GM18858 (cell line): Measurements from ENCODE around the gene RAP1A.

ENCODE experiments used
- ATAC-seq: cut with Tn5 transposase; IDR thresholded peaks from one replicate; pipeline ENCODE4 v1.9.1; 2021; ENCODE audit not compliant: unreplicated experiment

The RAP1A gene

DNA sequence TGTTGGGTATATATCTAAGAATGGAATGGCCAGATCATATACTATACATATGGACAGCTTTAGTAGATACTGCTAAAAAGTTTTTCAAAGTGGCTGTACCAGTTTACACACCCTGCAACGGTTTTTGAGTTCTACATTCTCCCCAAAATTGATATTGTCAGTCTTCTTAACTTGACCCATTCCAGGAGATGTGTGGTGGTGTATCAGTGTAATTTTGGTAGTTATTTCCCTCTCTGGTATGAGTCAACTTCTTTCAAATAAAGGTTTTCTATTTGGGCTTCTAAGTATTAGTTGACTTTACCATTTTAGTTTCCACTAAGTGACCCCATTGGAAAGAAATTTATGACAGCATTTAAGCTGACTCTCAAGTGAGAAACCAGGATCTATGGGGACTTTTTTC is 90.4 kb downstream of the RAP1A start:
- ATAC-seq = no peak

DNA sequence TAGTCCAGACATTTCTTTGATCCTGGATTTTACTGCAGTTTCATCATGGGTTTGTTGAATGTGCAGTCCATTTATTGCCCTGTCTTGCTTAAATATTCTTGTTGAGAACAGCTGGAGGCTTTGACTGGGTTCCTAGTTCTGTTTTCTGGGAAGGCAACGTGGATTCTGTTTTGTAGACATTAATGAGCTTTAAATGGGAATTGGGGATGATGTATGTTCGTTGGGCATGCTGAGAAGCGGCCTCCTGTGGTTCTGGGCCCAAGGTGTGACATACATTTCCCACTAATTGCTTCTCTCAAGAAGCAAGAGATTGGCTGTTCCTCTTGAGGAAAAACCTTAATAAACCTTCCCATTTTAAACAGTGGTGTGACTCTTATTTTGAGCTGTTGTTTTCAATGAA is 96.7 kb downstream of the RAP1A start:
- no peak for ATAC-seq

DNA sequence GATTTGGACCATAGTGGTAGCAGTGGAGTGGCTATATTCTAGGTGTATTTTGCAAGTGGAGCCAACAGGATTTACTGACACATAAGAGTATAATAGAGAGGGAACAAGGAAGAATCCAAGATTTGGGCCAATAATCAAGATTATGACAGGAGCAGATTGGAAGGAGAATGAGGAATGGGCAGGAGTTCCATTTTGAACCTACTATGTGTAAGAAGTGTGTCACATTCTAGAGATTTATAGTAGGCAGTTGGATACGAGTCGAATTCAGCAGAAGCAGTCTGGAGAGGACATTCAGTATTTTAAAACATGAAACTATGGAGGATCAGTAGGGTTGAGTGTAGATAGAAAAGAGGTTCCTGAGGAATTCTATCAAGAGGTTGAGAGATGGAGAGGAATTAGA is 97.9 kb downstream of the RAP1A start:
- ATAC-seq = no peak

DNA sequence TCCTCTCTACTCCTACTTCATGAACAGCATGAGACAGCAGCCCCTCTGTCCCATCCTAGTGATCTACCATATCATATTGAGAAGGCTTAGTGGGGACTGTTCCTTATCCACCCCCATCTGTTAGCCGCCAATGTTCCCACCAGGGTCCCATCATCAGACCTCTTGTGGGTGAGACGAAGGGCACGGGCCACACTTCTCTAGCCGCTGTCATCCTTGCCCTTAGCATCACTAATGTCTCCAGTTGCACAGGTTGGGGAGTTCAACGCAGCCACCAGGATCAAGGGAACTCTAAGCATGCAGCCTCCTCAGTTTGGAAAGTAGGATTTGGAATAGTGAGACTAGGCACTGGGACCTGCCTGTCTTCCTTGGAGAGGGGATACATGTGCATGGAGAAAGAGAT is 99.5 kb downstream of the RAP1A start:
- no peak for ATAC-seq

DNA sequence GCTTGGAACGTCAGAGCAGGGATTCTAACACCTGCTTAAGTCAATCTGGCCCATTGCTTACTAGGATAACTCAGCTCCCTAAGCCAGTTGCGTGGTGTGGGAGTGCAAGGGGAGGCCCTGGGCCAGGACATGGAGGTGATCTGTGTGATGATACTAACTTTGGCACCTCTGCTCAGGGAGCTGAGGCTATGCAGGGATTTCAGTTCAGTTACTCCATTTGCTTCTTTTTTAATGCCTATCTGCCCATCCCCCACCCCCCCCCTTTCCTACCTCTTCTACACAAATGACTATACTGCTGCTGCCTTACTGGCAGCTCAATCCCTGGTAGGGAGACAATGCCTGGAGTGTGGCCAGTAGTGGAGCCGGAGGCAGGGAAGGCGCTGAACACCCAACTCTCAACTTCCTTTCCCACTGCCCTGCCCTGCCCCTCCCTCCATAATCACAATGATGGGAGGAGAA is 100.1 kb downstream of the RAP1A start:
- no peak for ATAC-seq

DNA sequence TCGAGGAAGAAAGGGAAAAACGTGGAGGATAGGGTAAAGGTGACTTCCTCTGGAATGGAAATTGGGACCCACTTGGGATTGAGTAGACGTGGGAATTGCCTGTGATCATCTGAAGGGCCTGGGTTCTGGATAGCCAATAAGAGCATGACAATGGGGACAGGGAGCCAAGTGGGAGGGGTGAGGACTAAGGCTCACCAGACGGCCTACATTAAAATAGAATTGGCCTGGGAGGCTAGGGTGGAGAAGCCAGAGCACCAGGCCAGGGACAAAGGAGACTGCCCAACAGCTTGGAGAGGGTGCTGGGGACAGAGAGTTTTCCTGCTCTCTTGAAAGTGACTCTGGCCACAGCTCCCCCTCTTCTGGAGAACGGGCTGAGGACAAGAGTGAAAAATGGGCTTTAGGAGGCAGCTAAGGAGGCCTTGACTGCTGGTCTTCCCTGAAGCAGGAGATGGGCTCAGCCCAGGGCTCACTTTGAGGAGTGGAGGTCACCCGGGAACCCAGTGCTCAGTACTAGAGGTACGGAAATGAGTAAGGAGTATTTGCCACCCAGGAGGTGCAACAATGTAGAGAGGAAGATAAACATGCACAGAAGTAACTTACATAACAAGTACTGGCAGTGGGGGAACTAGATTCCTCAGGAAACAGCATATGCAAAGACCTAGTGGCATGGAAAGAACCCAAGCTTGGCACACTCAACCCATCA is 100.8 kb downstream of the RAP1A start:
- ATAC-seq = no peak

DNA sequence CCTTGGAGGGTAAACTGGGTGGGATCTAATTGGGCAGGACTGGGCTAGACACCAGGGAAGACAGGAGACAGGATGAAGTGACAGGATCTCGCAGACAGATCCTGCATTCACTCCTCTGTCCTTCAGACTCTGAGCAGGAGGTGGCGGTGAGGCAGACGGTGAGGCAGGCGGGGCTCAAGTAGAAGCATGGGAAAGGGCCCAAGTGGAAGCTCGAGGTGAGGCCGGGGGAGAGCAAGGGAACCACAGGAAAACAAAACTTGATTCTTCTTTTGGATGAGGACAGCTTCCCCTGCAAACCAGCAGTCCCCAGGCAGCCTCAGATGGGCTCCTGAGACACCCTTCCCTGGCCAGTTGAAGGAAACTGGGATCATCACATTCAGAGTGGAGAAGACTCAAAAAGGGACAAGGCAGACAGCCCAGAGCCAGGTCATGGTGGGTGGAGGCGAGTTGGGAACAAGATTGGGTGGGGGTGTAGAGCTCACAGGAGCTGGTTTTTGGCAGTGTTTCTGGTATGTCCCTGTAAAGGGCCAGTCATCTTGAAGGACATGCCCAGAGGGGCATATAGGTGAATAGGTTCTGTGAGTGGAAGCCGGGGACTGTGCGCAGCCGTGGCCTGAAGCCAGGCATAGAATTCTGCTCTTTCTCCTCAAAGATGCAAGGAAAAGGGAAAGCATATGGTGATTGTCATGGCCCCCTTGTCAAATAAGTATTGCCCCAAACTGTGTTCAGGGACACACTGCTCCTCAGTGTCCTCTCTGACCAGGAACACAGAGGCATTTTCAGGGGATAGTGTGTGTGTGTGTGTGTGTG is 101.6 kb downstream of the RAP1A start:
- ATAC-seq = no peak

DNA sequence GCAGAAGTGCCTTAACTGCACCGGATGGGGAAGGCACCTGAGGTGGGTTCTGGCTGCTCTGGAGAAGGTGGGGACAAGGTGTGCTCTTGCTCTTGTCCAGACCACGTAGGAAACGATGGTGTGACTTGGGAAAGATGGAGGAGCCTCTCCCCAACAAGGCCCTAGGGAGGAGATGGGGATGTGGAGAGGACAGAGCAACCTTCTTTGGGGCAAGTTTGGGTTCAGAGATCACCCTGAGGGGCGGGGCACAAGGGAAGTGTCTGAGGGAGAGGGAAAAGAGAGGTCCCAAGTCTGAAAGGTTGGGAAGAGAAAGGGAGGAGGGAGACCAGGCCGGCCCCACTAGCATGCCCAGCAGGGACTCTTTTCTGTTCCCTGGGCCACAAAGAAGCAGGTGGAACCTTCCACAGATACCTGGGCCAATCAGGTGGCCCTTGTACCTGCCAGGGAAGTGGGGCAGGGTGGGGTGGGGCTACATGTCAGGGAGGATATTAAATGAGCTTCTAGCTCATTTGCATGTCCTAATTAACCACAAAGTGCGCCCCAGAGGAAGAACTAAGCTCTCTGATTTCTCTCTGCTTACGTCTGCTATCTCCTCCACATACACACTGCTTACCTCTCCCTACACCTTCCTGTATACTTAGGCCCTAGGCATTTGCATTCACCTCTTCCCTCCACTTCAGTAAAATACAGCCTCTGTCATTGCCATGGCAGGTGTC is 103.7 kb downstream of the RAP1A start:
- ATAC-seq = no peak

DNA sequence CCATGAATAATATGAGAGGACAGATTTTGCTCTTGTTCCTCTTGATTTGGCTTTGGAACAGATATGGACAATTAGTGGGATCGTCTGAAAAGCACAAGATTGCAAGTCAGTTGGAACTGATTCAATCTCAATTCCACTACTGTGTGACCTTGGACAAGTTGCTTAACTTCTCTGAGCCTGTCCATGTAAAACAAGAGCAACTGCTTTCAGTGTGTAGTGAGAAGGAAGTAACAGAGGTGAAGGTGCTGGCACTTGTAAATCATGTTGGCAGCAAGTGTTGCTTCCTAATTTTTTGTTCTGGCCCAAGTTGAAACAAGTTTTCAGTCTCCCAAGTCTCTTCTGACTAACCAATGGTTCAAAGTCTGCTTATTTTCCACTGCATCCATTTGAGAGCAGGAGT is 104.3 kb downstream of the RAP1A start:
- no peak for ATAC-seq

DNA sequence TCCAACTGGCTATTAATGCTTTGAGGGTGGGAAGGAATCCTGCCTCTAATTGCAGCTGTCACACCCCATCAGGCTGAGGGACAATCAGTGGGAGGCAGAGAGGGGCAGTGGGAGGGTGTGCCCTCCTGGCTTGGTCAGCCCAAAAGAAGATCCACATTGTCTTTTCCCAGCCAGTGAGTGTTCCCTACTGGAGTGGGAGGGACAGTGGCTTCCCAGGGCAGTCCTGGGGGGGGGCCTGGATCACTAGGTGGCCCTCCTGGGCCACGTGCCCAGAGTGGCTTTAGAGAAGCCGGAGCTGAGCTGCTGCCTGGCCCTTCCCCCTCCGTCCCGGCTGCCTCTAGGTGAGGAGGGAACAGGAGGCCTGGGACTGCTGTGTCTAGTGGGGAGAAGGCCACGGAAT is 105.6 kb downstream of the RAP1A start:
- no peak for ATAC-seq

DNA sequence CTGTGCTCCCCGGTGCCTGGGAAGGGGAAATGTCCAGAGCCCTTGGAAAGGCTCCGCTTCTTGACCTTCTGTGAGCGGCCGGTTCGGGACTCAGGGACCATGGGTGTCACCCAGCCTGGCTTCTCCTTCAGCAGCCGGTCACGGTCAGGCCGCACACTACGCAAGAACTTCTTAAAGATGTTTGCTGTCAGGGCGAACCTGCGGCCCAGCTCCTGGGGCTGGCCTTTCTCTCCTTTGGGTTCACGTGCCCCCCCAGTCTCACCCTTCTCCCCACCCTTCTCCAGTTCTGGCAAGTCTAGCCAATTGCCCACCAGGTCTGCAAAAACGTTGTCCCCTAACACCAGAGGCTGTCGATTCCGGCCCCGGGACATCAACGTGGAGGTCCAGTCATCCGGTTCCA is 107.5 kb downstream of the RAP1A start:
- ATAC-seq = no peak

DNA sequence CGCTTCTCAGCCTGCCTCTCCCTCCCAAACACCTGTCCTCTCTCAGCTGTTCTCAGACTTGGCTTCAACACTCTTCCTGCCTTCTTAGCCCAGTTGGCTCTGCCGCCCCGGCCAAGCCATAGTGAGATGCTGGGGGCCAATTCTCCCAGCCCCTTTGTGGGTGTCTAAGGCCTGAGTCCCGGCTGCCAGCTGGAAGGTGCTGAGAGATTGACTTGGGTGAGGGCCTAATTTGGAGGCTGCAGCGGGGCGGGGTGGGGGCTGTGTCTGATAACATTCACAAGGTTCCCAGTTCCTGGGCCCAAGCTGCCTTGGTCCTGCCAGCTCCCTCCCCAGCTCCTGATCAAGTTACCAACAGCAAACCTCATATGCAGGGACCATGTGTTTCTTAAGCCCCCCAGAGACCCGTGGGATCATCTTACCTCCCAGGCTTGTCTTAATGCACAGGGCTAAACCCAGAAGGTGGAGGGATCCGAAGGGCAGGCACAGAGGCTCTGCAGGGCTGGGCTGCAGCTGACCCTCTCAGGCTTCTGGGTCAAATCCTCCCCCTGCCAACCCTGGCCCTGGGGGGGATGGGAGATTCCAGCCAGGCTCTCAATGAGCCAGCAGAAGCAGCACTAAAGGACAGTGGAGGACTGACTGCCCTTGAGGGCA is 109.8 kb downstream of the RAP1A start:
- ATAC-seq = no peak

DNA sequence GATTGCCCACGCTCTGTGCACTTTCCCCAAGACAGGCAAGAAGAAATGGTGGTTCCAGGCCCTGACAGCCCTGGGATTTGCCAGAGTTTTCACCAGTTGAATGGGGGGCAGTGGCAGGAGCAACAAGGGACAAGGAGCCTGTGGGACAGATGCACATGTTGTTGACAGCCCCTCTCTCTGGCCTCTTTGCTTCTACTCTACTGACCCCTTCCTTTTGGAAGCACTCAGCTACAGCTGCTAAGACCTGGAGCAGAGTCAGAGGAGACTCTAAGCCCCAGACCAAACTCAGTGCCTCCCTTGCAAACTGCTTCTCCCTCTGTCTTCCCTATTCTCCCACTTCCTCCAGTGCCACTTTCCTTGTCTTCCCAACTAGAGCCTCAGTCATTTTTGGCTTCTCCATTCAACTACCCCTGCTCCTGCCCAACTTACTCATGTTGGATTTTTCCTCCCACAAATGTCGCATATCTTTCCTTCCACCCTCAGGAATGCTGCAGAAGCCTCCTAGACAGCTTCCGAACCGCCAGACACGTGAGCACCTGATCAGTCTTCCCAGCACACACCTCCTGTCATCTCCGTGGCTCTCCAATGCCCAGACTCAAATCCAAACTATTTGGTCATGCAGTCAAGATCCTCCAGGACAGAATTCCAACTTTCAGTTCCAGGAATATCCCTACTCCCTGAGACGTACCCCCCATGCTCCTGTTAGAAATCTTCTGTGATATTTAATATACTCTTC is 110.5 kb downstream of the RAP1A start:
- ATAC-seq = no peak

DNA sequence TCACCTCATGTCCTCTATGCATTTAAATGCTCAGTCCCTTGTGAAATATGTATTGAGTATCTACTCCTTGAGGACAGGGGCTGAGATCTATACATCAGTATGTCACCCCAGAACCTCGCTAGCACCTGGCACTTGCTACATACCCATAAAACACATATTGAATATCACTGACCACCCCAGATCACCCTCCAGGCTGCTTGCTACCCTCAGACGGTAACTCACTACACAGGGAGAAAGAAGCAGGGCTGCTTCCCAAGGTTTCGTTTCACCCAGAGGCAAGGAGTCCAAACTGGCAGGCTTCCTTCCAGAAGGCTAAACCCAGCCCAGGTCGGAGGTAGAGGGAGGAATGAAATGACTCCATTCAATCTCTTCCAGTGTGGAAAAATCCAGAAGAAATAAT is 111.1 kb downstream of the RAP1A start:
- no peak for ATAC-seq

DNA sequence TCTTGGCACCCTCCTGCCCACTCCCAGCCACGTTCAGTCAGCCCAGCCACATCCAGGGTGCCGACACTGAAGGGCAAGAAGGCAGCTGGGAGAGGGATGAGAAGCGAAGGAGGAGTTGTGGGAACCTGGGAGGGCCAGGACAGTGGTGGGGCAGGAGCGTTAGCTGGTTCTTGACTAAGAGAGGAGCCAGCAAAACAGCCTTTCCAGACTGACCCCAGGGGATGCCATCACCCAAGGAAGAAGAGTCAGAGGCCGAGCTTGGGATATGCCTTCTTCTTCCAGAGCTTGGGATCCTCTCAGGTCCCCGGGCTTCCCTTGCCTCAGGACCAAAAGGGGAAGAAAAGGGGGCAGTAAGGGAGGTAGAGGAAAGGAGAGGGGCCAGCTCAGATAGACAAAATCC is 112.4 kb downstream of the RAP1A start:
- ATAC-seq = no peak

DNA sequence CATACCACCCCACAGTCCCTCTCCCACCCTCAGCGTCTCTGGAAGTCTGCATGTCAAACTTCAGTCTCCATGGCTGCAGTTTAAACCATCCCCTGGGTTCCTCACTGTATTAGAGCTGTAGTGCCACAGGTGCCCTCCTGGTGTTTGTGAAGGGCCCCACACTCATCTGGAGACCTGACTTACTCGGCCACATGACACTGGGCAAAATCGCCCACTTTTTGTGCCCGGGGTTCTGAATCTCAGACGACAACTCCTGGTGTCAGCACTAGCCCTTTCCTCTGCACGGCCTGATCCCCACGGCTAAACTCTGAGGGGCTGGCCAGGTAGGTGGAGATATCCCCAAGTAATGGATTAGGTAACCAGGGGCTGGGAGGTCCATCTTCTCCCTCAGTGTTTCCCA is 113.1 kb downstream of the RAP1A start:
- no peak for ATAC-seq

DNA sequence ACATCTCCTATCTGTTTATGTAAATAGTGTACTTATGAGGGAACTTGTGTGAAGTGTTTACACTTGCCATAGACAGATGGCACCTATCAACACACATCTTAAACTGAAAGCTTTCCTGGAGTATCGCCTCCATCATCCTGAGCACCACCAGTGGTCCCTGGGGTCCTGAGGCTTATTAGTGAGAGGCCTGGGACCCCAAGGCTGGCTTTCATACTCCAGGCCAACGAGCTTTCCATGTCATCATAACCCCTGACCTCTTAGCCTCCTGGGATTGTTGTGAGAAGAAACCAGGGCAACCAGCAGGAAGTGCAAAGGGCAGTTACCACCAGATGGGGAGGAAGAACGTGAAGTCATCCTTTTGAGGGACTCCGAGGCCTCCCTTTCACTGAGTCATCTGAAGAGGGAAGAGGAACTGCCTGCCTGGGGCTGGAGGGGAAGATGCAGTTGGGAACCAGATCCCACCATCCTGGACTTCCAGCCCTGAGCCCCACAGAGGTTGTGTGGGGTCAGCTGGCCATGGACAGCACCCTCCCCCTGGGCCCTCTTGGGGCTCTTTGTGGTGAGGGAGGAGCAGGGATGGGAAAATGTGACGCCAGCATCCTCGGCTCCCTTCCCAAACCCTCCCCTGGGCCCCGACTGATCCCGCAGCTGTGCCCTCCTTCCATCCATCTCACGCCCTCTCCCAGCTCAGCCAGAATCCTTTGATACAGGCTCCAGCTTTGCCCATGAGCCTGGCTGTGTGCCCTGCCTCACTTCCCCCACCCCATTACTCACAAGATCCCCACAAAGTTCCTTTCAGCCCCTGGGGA is 113.8 kb downstream of the RAP1A start:
- no peak for ATAC-seq

DNA sequence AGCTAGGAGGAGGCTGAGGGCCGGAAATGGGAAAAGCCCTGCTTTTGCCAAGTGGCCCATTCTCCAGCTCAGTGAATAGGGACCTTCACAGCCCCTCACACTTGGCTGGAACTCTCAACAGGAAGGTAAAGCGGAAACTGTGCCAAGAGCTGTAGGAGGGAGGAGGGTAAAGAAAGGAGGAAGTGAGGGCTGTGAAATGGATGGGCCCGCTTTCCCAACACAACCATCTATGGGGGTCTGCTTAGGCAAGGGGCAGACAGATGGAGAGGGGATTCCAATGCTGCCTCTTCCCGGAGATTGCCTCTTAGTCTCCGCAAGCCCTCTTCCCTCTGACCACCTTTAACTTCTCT is 114.4 kb downstream of the RAP1A start:
- ATAC-seq = no peak

DNA sequence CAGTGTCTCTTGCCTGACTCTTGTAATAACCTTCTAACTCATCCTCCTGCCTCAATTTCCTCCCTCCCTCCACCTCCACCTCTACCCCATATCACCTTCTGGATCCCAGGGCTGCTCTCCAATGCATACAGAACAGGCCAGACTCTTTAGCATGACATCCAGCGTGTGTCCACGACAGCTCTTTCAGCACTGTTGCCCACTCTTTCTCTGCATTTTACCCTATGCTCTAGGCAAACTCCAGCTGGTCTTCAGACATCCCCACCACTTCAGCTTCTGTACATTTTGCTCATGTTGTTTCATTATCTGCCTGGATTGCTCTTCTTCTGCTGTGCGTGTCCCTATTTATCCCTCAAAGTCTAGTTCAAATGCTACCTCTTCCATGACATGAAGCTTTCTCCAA is 114.8 kb downstream of the RAP1A start:
- no peak for ATAC-seq

DNA sequence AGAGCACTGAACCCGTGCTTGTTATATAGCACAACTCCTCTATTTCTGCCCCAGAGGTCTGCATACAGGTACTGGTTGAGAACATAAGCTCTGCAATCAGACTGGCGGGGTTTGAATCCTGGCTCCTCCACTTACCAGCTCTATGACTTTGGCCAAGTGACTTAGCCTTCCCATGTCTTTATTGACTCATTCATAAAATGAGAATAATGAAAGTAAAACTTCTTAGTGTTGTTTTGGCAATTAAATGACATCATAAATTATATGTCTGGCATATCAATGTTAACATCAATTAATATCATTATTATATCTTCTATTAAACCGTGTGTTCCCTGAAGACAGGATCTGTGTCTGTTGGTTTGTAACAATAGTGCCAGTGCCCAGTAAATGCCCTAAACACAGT is 115.3 kb downstream of the RAP1A start:
- no peak for ATAC-seq
